Dermis blood vessel endothelial cell (primary cell): ENCODE results near the gene PDE10A. TPM values are rescaled to one million over a fixed set of nuclear protein-coding genes. Genes with fewer than 3 reads are reported as not detected.

Source experiments
- DNase-seq: peaks from one replicate; pipeline ENCODE4 v3.0.0; 2010
- total RNA-seq: library from RNA; depleted of rRNA; stranded (reverse); fragments of >200 nt; gene quantifications from 2 replicates; pipeline ENCODE4 v1.2.3, GENCODE V29; 2014

The PDE10A gene
- total RNA-seq, 1 donor from 2014 or later = 9.7 TPM

DNA sequence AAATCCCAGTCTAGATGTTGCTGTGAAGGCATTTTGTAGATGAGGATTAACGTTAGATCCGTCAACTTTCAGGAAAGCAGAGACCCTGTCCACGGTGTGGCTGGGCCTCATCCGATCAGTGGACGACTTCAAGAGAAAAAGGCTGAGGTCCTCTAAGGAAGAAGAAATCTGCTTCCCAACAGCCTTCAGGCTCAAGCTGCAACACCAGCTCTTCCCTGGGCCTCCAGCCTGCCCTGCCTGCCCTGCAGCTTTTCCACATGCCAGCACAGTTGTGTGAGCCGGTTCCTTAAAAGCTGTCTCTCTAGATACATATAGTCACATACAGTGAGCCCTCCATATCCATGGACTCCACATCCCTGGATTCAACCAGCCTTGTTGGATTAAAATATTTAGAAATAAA is 14.1 kb upstream of the PDE10A start:
- DNase-seq = no peak

DNA sequence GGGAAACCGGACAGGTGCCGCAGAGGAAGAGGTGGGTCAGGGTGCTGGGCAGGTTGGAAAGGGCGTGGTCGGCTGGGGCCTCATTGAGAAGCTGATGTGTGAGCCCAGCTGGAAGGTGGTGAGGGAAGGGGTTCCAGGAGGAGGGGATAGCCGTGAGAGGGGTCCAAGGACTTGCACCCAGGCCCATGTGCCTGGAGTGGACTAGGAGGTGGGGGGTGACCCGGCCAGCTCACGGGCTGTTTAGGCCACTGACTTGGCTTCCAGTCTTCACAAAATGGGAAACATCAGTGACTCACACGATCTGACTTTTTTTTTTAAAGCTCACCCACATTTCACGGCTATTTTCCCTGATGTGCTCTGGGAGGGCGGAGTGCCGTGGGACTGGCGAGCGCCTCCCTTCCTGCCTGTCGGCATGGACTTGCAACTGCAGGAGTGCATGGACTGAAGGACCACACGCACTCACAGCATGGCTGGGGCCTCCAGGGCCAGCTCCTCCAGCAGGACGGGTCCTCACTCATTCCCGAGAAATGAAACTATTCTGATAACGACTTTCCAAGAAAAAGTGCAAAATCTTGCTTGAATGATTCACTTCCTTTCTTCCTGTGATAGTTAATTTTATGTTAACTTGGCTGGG is 13.5 kb upstream of the PDE10A start:
- DNase-seq = peak; percentile 95

DNA sequence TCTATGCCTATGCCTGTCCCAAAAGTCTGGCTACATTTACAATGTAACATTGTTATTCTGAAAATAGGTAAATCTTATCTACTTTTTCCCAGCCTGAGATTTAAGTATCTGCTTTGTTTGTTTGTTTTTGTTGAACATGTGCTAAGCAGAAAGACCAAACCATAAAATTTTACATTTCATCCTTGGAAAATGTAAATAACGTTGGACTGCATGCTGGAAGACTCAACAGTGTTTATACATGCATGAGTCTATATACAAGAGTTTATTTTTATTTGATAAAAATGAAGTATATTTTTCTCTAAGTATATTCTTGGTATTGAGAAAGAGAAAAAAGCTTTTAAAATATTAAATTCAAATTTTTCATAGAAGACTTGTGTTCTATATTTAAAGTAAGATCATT is 12.1 kb upstream of the PDE10A start:
- DNase-seq = no peak

DNA sequence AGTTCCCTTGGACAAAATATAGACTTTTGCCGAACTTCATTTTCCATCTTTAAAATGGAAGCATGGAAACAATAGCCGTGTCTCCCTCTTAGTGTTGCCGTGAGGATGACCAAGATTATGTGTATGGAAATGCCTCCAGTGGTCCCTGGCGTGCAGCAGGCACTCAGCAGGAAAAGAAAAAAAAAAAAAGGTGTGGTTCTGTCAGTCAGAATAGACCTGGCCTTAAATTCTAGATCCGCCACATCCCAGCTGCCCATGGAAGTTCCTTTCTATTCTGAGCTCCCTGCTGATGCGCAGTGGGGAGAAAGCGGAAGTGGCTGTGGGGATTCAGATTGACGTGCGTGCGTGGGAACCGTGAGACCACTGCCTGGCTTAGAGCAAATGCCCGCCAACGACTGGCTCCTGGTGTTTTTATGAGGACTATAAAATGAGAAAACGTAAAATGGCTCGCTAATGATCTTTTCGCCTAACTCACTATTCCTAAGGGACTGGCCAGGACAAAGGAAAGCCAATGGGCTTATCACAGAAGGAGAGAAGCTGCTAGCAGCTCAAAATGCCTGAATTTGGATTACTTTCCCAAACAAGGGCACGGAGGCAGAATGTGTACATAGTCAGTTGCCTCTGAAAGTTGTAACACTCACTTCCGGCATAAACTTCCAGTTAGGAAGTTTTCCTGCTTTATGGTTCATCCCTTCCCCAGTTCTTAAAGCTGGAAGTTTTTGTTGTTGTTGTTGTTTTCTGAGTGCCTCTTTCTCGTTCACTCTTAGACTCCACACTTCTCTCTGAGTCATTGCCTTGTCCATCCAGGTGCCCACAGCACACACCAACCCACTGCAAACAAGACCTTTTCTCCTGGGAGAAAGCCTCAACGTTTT is 11.4 kb upstream of the PDE10A start:
- DNase-seq = peak; percentile 68

DNA sequence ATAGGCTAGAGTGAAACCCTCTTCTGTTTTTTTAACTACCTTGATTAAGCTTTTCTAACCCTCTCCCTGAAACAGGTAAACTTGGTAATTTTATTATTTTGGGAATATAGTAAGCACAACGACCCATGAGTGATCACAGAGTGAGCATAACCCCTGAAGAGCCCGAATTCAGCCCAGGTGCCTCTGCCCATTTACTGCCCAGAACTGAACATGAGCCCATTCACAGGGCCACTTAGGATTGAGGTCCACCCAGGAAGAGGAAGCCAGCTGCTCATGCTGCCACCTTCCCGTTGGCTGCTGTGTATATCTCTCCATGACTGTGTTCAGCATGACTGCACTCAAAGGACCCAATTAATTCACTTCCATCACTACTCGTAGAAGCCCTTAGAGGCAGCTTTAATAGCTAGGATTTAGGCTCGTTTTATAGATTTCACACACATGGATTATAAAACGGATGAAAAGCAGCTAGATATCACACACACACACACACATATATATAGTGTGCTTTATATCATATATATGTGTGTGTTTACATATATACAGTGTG is 8.3 kb upstream of the PDE10A start:
- no peak for DNase-seq

DNA sequence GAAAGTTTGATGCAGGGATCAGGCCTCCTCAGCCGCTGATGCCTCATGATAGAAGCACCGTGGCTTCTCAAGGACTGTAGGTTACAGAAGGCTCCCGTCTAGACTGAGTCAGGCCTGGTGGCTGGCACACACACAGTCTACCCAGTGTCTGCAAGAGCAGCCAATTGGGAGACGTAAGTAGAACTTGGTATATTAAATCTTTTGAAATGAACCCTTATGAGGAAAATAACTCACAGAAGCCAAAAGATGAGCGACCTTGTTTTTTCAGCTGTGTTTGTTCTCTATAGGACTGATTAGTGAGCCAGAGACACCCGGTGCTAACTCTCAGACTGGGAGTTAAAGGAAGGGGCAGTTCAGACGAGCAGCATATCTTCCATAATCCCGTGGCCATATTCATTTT is 5.9 kb upstream of the PDE10A start:
- peak; percentile 16 for DNase-seq

DNA sequence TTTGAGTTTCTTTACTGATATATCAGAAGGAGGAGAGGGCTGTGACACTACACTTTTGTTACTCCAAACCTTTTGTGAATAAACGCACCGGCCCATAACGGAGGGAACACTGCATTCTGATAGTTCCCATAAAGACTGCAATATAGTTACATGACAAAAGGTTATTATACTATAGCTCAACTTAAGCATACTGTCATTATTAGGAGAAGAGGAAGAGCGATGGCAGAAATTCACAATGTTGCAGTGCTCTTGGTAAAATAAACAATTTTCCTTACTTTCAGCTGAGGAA is 2.3 kb upstream of the PDE10A start:
- DNase-seq = no peak

DNA sequence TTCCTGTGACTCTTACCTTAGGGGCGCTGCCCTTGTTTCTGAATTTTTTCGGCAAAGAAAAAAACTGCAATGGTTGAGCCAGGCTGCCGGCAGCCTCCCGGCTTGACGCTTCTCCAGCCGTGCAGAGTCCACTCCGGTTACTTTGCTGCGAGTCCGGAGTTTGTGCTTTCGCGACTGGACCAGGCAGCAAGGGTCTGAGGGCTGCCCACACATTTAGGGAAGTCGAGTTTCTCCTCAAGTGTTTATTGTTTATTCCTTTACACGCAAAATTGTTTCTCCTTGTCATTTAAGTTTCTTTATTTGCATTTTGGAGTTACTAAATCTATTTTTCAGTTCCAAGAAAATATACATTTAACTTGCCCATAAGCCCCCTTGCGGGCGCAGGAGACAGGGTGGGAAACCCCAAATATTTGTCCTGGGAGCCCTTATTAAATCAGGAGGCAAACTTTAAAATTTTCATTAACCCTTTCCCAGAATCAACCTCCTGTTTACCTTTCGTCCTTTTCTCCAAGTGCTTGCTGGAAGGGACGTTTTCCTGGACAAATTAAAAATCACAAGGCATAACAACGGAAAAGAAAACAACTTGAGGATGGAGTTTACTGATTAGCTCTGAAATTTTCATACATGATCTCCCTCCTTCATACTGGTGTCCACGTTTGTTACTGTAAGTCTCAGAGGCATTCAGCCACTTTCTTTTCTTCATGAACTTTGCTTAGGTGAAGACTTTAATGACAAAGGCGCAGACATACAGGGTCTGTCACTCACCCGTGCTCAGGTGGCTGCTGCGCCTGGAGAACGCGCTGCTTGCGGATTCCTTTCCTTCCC is 1.7 kb upstream of the PDE10A start:
- DNase-seq = peak; percentile 56

DNA sequence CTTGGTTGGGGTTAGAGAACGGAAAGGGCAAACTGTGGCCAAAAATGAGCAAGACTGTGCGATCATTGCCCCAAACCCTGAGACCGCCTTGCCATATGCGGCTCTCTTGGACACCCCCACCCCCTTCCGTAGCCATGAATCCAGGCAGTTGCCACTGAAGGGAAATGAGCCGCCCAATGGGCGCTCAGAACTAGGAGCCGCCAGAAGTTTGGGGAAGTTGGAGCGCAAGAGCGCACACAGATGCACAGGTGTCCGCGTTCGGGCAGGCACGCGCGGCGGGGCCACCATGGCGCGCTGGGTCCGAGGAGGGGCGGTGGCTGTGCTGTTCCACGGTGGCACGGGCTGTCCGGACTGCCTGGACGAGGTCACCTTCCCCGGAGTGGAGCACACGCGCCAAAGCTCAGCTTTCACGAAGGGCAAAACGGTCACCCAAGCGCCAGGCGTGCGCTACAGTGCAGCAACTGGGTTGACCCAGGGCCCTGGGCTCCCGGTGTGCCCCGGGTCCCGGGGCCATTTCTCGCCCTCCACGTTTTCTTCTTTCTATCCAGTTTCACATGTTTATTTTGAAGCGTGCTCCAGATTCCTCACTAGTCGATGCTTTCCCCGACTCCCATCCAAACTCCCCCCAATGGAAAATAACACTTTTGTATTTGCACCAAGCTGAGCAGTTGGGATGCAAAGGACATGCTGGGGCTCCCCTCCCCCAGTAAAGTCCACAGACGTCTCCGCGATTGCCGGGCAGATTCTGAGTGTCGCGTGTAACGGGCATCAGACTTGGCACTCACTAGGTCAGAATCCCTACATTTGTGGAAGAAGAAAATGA is 906 bp upstream of the PDE10A start:
- peak; percentile 39 for DNase-seq

DNA sequence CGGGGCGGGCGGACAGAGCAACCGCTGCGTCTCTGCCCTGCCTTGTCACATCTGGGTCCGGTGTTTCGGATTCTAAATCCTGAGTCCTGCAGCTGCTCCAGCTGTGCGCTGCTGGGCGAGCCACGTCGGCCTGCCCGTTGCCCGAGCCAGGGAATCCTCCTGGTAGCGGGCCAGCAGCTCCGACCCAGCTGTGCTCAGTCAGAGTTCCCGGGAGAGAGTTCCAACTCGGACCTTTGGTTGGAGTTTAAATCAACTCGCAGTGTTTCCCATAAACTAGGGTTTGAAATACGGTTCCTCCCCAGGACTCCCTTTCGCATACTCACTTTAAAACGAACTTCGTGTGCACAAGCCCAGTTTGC is 315 bp upstream of the PDE10A start:
- peak; percentile 64 for DNase-seq

DNA sequence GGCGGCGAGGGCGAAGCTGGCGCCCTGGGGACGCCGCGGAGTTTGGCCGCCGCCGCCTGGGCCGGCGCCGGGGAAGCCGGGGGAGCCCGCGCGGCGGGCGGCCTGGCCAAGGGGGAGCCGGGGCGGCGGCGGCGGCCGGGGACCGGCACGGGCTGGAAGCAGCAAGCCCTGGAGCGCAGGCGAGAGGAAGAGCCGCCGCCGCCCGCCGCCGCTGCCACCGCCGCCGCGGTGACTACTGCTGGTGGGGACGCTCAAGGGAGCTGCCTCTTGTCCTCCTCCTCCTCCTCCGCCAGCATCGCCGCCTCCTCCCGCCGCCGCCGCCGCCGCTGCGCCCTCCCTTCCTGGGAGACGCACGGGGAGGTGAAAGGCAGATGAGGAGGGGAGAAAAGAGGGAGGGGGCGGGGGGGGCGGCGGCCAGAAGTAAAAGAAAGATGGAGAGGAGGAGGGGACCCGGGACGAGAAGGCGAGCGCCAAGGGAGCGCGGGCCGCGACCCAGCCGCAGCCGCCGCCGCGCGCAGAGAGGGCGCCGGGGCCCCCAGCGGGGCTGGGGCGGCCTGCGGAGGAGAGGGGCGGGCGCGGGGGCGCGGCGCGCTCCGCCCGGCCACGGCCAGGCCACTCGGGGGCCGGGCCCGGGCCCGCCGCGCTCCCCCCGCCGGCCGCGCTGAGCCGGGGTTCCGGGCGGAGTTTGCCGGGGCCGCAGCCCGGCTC is 846 bp downstream of the PDE10A start:
- peak; percentile 50 for DNase-seq

DNA sequence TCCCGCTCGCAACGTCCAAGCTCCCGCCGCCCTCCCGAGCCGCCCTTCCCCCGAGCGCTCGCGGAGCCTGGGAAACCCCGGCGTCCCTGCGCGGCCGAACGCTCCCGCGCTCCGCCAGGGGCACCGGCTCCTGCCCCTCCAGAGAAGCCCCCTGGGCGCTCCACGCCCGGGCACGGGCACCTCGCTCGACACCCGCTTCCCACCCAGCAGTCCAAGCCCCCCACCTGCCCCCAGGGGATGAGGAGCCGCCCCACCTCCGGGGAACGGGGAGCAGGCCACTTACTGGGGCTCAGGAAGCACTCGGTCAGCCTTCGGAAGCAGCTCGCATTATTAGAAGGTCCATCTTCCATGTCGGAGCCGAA is 1.4 kb downstream of the PDE10A start:
- peak; percentile 48 for DNase-seq

DNA sequence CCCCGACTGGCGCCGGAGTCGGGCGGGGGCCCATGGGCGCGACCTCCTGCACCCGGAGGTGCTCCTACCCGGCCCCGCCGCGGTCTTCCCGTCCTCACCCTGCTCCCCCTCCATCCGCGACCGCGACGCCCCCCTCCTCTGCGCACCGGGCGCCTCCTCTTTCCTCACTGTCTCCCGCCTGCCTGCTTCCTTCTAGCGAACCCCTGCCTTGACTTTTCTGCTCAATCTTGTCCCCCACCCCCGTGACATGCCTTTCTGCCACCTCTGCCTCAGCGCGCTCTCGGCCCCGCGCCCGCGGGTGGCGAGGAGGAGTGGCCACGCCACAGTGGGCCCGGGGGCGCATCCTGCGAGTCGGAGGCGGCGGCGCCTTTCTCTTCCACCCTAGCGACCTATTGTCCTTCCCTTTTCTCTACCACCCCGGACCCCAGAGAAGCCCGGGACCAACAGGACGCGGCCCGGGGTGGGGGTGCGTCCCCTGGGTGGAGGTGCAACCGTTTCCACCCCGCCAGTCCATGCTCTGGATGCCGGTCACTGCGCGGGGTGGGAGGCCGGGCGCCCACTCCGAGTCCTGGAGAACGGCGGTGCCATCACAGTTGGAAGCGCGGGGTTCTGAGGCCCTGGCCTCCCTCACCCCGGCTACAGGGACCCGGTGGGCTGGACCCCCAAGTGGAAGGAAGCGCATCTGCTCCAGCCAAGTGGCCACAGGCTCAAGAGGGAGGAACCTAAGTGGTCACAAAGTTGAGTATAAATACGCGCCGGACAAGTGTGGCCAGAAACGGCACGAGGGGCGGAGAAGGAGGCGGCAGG is 2.0 kb downstream of the PDE10A start:
- DNase-seq = peak; percentile 72

DNA sequence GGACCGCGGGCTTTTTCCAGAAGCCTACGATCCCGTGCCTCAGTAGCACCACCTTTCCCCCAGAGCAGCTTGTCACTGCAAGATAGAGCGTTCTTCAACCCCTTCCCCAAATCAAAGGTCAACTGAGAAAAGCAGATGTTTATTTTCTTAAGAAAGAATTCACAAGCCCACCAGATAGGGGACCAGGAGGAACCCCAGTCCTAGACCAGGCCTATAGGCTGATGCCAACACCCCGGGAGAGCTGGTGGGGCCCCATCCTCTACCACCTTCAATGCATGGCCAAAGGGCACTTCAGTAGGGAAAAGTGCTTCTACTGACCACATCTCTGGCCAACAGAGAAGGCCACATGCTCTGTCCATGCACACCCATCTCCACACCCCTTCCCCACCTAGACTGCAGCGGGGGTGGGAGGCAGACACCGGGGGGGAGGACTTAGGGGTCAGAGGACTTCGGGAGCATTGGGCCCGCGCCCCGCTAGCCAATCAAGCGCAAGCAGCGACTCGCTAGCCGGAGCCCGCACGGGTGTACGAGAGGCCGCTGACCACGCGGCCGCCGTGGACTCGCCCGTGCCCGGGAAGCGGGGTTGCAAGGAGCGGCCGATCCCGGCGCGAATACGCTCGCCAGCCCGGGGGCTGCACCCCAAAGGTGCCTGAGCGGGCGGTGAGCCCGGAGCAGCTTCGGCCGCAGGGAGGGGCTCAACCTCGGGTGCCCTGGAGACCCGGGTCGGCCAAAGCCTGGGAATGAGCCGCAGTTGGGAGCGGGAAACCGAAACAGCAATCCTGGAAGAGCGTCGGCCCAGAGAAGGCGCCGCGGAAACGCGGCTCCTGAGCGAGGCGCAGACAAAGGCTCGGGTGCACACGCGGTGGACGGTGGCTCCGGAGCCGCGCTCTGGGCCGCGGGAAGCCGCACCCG is 2.8 kb downstream of the PDE10A start:
- DNase-seq = peak; percentile 61

DNA sequence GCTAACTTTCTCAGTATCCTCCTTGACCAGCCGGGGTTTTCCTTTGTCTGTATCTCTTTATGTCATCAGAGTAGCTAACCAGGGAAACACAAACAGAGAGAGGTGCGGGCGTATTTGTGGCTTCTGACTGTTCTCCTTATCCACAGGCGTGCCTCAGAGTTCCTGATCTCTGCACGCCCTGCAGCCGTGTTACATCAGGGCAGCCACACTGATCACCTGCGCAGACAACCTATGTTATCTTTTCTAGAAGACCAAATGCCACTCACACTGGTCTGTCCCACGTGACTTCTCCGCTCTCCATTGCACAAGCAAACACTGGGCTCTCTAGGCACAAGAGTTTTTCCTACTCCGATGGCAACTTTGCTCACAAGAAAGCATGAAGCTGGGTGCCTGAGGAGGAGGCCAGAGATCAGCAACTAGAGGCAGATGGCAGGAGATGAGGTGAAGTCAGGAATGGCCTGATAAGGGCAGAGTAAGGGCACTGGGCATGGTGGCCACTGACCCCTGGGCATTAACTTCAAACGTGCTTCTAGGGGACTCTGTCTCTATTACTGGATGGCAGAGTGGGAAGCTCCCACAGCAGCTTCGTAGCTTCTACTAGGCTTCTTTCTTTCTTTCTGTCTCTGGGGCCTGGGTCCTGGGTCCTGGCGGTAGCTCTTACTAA is 4.5 kb downstream of the PDE10A start:
- no peak for DNase-seq

DNA sequence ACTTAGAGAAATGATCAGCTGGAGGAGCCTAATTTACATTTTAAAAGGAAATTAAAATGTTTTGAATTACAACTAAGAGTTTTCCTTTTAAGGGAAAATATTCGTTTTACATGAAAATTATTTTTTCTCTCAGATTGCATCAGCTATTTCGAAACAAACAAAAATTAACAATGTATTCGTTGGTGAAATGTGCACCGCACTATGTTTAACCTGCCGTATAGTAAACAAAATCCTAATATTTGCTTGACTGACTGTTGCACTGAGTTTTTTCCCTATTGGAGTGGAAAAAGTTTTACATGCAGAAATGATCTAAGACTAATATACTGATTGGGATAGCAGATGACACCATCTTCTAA is 5.7 kb downstream of the PDE10A start:
- DNase-seq = no peak

DNA sequence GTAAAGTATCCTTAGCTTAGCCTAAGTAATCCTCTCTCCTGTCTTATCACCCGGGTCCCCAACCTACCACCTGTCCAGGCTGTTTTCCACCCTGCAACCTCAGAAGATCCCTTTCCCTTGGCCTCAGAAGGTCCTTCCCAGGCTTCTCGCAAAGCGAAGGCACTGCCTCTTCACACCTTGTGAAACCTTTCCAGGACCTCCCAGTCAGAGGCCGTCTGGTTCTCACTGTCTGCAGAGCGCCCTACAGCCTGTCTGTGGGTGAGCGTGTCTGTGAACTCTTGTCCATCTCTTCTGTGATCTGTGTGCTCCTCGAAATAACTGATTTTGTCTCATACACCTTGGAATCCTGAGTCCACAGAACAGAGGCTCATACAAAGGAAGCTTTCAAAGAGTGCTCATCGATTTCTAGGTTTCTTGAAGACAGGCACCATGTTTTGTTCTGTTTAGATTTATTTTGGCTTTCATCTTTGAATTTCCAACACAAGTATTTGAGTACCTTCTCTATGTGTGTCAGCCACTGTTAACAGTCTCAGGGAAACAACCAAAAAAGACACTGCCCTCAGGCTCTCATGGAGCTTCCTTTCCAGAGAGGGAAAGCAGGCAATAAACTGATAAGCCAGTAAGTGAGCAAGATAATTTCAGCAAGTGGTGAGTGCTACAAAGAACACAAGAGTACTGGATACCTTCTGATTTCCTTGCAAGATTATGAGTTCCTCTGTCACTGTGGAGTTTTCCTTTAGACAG is 6.3 kb downstream of the PDE10A start:
- no peak for DNase-seq

DNA sequence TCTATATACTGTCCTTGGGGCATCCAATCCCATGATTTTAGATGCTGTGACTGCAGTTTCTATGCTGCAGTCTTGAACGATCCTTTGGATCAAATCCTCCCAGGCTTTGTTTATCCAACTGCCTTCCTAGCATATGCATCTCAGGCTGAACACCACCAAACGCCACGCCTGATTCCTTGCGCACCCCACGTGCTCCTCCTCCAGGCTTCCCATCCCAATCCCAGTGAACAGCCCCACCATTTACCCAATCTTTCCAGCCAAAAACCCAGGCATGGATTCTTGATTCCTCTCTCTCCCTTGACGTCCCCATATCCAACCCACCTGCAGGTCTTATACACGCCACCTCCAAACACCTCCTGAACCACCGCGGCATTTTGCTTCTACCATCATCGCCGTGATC is 7.8 kb downstream of the PDE10A start:
- no peak for DNase-seq

DNA sequence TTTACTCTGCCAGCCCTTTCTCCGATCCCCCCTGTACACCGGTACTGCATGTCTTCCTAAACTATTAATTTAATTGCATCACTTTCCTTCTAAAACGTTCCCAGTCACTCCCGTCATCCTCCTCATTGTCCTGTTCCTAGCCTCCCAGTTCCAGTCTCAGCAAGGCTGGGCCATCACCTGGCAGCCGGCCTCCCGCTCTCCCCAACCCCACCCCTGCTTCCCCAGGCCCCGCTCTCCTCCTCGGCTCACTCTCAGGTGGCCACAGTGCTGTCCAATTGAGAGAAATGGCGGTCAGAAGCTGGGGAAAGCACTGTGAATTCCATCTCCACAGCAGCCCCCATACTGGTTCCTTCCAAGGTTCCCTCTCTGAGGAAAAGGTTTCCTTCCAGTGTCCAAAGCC is 8.9 kb downstream of the PDE10A start:
- DNase-seq = no peak
